ENCODE measurements around the gene CEBPA.

CEBPA gene

GRCh38 chr19:33282036-33282671 lies 20.2 kb downstream of the CEBPA start:
- Histone ChIP-seq H3K9me3 (replicated peaks in 1 of 11) (0 out of 22 replicates have a peak, but pooled peaks cover 0 to under 1% (median 0%) of the 10 kb centered on the region in 11 experiments), H3K9ac (peak overlapping the region in 1 of 11 experiments; percentile 38; a peak in 2 of 22 replicates), H3K4me2 (peak overlapping the region in 8 of 11 experiments; percentile 72 to 96 (median 90); a peak in 12 of 22 replicates), H4K20me1 (no peaks in the 10 kb centered on the region), H3K36me3 (no peaks in the 10 kb centered on the region), H3K27ac (peak overlapping the region in 8 of 11 experiments; percentile 16 to 79 (median 50); a peak in 12 of 22 replicates), H3K27me3 (no peaks in the 10 kb centered on the region), H3K4me1 (peaks cover 62 to 96% (median 82%) of the 10 kb centered on the region in 10 experiments), H3K4me3 (no peak overlapping the region)
- no peak for TF ChIP-seq Cebpa-rat (IDR thresholded peaks at IDR 0.05)

DNA sequence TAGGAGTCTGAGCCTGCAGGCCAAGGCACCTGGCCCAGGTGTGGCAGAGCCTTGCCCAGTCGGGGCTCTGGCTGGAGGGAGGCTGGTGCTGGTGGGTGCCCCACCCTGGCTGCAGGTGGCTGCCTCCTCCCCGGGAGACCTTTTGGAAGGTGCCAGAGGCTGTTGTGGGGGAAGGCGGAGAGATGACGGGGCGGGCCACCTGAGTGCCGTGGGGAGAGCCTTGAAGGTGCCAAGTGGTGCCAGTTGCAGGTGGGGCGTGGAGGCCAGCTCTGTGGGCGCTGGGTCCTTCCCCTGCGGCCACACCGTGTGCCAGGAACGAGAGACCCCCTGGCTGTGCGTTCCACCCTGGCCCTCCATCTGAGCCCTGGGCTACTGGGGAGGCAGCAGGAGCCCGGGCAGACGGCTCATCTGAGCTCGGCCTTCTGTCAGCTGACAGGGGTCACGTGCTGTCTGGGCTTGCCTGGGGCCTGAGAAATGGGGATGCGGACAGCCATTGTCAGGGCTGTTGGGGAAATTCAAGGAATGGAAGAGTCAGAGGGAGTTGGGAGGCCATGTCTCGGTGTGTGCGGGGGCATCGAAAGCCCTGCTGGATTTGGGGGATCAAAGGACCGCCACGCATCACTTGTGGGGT lies 20.9 kb downstream of the CEBPA start:
- Histone ChIP-seq H3K4me3 (no peak overlapping the region), H4K20me1 (no peaks in the 10 kb centered on the region), H3K9me3 (replicated peaks in 1 of 11) (no peaks in the 10 kb centered on the region), H3K27ac (peak overlapping the region in 10 of 11 experiments; percentile 55 to 79 (median 69); a peak in 20 of 22 replicates), H3K36me3 (no peaks in the 10 kb centered on the region), H3K9ac (peak overlapping the region in 3 of 11 experiments; percentile 32 to 53 (median 47); a peak in 4 of 22 replicates), H3K27me3 (no peaks in the 10 kb centered on the region), H3K4me1 (peaks cover 58 to 96% (median 78%) of the 10 kb centered on the region in 10 experiments), H3K4me2 (peak overlapping the region; percentile 72 to 96 (median 89))
- no peak for TF ChIP-seq Cebpa-rat (IDR thresholded peaks at IDR 0.05)

GRCh38 chr19:33280351-33280921 lies 21.9 kb downstream of the CEBPA start:
- TF ChIP-seq Cebpa-rat (IDR thresholded peaks at IDR 0.05) = no peak
- peak overlapping the region; percentile 72 to 96 (median 89) for H3K4me2 ChIP-seq
- H3K36me3 ChIP-seq = no peaks in the 10 kb centered on the region
- peak overlapping the region in 1 of 10 experiments; percentile 13; a peak in 1 of 20 replicates for H3K4me3 ChIP-seq
- H3K4me1 ChIP-seq = peaks cover 51 to 96% (median 72%) of the 10 kb centered on the region in 10 experiments
- H3K9me3 ChIP-seq (replicated peaks in 1 of 11) = no peaks in the 10 kb centered on the region
- peak overlapping the region in 9 of 11 experiments; percentile 34 to 58 (median 45); a peak in 13 of 22 replicates for H3K9ac ChIP-seq
- peak overlapping the region; percentile 51 to 79 (median 68); a peak in 20 of 22 replicates for H3K27ac ChIP-seq
- H4K20me1 ChIP-seq = no peaks in the 10 kb centered on the region
- H3K27me3 ChIP-seq = no peaks in the 10 kb centered on the region

DNA sequence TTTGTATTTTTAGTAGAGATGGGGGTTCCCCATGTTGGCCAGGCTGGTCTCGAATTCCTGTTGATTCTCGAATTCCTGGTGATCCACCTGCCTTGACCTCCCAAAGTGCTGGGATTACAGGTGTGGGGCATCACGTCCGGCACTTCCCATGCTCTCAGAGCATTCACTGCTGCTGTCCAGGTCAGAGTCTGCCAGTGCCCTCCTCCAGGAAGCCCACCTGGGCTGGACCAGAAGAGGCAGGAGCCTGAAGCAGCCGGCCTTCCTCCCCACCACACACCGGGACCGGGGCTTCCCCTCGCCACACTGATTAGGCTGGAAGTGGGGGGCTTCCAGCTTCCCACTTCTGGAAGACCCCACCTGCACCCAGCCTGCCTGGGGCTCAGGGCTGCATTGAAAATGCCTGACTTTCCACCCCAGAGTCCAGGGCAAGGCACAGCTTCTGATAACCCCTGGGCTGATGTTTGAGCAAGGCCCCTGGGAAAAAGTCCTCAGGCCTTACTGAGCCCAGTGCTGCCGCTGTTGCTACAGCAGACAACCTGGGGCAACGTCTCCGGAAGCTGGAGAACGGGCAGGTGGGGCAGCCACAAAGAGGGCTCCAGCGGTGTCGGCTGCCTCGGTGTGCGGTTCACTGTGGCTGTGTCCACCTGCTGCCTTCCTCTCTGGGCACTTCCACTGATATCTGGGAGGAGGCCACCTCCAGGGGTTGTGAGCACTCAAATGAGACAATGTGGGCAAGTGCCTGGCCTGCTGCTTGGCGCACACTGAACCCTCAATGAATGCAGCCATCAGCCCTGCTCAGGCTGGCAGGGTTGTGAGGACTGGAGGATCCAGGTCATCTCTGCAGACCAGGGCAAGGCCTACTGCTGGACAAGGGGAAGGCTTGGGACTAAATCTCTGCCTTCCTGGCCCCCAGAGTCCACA lies 22.6 kb downstream of the CEBPA start:
- no peaks in the 10 kb centered on the region for H3K27me3 ChIP-seq
- H3K9ac ChIP-seq = peak overlapping the region in 10 of 11 experiments; percentile 5 to 58 (median 42); a peak in 14 of 22 replicates
- no peak for TF ChIP-seq Cebpa-rat (IDR thresholded peaks at IDR 0.05)
- H3K36me3 ChIP-seq = no peaks in the 10 kb centered on the region
- no peaks in the 10 kb centered on the region for H3K9me3 ChIP-seq (replicated peaks in 1 of 11)
- peaks cover 52 to 96% (median 72%) of the 10 kb centered on the region in 10 experiments for H3K4me1 ChIP-seq
- peak overlapping the region in 1 of 10 experiments; percentile 13; a peak in 1 of 20 replicates for H3K4me3 ChIP-seq
- H3K27ac ChIP-seq = peak overlapping the region; percentile 33 to 79 (median 68); a peak in 18 of 22 replicates
- H3K4me2 ChIP-seq = peak overlapping the region; percentile 72 to 96 (median 89)
- H4K20me1 ChIP-seq = no peaks in the 10 kb centered on the region

DNA sequence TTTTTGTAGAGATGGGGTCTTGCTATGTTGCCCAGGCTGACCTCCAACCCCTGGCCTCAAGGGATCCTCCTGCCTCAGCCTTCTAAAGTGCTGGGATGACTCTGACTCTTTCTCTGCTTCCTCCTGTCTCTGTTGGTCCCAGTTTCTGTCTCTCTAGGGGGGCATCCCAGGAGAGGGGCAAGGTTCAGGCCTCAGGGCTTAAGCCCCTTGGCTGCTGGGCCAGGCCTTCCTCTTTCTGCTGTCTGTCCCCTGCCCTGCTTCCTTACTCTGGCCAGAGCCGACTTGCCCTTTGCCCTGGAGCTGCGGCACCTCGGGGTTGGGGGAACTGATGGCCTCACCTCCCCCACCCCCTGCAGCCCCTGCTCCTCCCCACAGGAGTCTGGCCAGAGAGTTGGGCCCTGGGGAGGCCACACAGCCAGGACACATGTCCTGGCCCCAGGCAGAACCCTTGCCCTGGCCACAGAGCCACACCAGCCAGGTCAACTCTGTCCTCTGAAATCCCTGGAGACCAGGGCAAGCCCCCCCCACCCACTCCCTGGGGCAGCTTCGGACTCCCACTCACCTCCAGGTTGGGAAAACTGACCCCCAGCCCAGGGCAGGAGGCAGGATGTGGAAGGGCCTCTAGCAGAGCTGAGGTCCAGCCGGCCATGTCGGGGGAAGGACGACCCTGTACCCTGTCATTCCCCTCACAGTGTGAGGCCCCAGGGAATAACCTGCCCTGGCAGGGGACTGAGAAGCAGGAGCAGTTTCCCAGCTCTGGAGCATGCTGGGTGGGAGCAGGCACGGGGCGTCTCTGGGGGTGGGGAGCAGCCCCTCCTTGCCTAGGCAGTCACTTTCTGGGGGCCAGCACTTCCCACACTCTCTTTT lies 23.7 kb downstream of the CEBPA start:
- Histone ChIP-seq H3K27ac (peak overlapping the region in 10 of 11 experiments; percentile 19 to 79 (median 47); a peak in 15 of 22 replicates), H3K9ac (peak overlapping the region in 6 of 11 experiments; percentile 13 to 36 (median 29); a peak in 6 of 22 replicates), H3K9me3 (replicated peaks in 1 of 11) (no peaks in the 10 kb centered on the region), H3K27me3 (no peaks in the 10 kb centered on the region), H3K4me1 (peaks cover 62 to 100% (median 80%) of the 10 kb centered on the region in 10 experiments), H3K4me2 (peak overlapping the region; percentile 36 to 96 (median 89); a peak in 17 of 22 replicates), H4K20me1 (no peaks in the 10 kb centered on the region), H3K4me3 (no peak overlapping the region), H3K36me3 (no peaks in the 10 kb centered on the region)
- no peak for TF ChIP-seq Cebpa-rat (IDR thresholded peaks at IDR 0.05)

DNA sequence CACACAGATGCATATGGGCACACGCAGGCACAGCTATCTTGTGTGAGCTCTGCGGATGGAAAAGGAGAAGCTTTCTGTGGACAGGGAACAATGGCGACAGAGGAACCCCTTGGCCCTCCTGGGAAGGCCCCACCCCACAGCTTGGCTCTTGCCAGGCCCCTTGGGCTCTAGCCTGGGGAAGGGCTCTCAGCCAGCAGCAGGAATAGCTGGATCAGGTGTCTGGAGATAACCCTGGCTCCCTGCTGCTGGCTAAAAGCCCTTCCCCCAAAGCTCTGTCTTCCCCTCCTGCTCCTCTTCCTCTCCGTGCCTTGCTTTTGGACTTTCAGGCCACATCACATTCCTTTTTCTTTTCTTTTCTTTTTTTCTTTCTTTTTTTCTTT lies 24.3 kb downstream of the CEBPA start:
- peak overlapping the region in 9 of 11 experiments; percentile 19 to 79 (median 49); a peak in 12 of 22 replicates for H3K27ac ChIP-seq
- TF ChIP-seq Cebpa-rat (IDR thresholded peaks at IDR 0.05) = no peak
- no peak overlapping the region for H3K4me3 ChIP-seq
- no peaks in the 10 kb centered on the region for H3K27me3 ChIP-seq
- H3K4me1 ChIP-seq = peaks cover 68 to 100% (median 87%) of the 10 kb centered on the region in 10 experiments
- peak overlapping the region in 5 of 11 experiments; percentile 13 to 36 (median 30); a peak in 3 of 22 replicates for H3K9ac ChIP-seq
- H3K4me2 ChIP-seq = peak overlapping the region; percentile 16 to 96 (median 72); a peak in 17 of 22 replicates
- H4K20me1 ChIP-seq = no peaks in the 10 kb centered on the region
- no peaks in the 10 kb centered on the region for H3K9me3 ChIP-seq (replicated peaks in 1 of 11)
- H3K36me3 ChIP-seq = no peaks in the 10 kb centered on the region

DNA sequence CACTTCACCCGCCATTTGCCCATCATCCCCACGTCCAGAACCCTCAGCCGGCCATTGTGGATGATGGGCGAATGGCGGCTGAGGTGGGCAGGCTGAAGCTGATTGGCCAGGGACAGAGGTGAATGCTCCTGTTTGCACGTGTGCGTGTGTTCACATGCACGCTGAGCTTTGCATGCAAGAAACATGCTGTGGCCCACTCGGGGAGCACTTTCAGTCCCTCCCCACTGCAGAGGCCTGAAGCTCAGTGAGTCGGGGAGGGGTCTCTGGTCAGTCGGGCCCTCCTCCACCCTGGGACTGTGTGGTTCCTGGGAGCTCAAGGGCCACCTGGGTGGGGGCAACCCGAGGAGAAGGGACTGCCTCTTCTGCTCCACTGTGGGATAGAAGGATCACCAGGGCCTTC lies 24.9 kb downstream of the CEBPA start:
- no peak for TF ChIP-seq Cebpa-rat (IDR thresholded peaks at IDR 0.05)
- H3K27ac ChIP-seq = no peak overlapping the region; a peak in 1 of 22 replicates
- peak overlapping the region in 1 of 11 experiments; percentile 24; a peak in 1 of 22 replicates for H3K9ac ChIP-seq
- no peaks in the 10 kb centered on the region for H3K27me3 ChIP-seq
- H3K36me3 ChIP-seq = no peaks in the 10 kb centered on the region
- H4K20me1 ChIP-seq = no peaks in the 10 kb centered on the region
- no peaks in the 10 kb centered on the region for H3K9me3 ChIP-seq (replicated peaks in 1 of 11)
- peaks cover 74 to 100% (median 89%) of the 10 kb centered on the region in 10 experiments for H3K4me1 ChIP-seq
- peak overlapping the region; percentile 16 to 96 (median 72); a peak in 18 of 22 replicates for H3K4me2 ChIP-seq
- no peak overlapping the region for H3K4me3 ChIP-seq

Data from BLaER1 treated with 17β-estradiol and CSF1 and Interleukin-3, amounts not matched to agents 10 nM and 100 nM (cell line).